Osteocyte (in vitro differentiated cells): ENCODE results near the gene FLT3. TPM values are rescaled to one million over a fixed set of nuclear protein-coding genes. Genes with fewer than 3 reads are reported as not detected.

Experiments used
- DNase-seq: peaks from one replicate; pipeline ENCODE4 v3.0.0; 2021; ENCODE audit warnings: mixed read lengths; ENCODE audit not compliant: unreplicated experiment; ENCODE audit errors: extremely low spot score
- H3K27ac Mint-ChIP-seq: one replicate; pipeline ENCODE4 v1.8.0; 2021; ENCODE audit warnings: mild to moderate bottlenecking, mixed read lengths; ENCODE audit not compliant: unreplicated experiment
- H3K27me3 Mint-ChIP-seq: one replicate; pipeline ENCODE4 v1.8.0; 2021; ENCODE audit warnings: mixed read lengths; ENCODE audit not compliant: unreplicated experiment
- H3K36me3 Mint-ChIP-seq: one replicate; pipeline ENCODE4 v1.8.0; 2021; ENCODE audit warnings: mixed read lengths; ENCODE audit not compliant: unreplicated experiment
- H3K4me1 Mint-ChIP-seq: one replicate; pipeline ENCODE4 v1.8.0; 2021; ENCODE audit warnings: mixed read lengths; ENCODE audit not compliant: unreplicated experiment
- H3K4me3 Mint-ChIP-seq: one replicate; pipeline ENCODE4 v1.8.0; 2021; ENCODE audit warnings: mild to moderate bottlenecking, moderate library complexity, mixed read lengths; ENCODE audit not compliant: unreplicated experiment
- H3K9me3 Mint-ChIP-seq: one replicate; pipeline ENCODE4 v1.8.0; 2021; ENCODE audit warnings: mixed read lengths; ENCODE audit not compliant: unreplicated experiment
- total RNA-seq: library from RNA; stranded (reverse); gene quantifications from 2 replicates; pipeline ENCODE4 v1.2.1, GENCODE V29; 2021
- TF ChIP-seq, protein P1 (sequence below): fragments of 200-600 bp; sonication (generic); IDR thresholded peaks from 2 replicates; pipeline ENCODE4 v1.5.0; 2021; ENCODE audit warnings: antibody characterized with exemption, mild to moderate bottlenecking, moderate library complexity

Gene FLT3
- total RNA-seq, 1 donor from 2014 or later: not detected

DNA sequence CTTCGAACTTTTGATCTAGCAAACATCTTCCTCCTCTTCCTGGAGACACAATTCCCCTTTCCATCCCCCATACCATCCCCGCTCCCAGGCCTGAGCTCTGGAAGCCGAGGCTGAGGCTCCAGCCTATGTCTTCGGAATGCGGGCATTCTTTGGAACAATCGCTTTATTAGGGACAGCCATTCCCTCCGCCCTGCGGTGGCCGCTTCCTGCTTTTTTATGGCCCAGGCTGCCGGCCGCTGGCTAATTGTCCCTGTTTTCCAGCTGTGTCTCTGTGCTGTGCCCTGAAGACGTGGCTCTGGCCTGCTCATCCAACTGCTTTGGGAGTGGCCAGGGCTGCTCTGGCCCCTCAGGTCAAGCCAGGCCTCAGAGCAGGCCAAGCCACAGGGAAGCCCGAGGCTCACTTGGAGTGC, 129.1 kb downstream of the FLT3 start:
- no peak for DNase-seq
- peaks cover 85% of the 10 kb centered on the region for H3K27me3 Mint-ChIP-seq
- no peaks in the 10 kb centered on the region for H3K9me3 Mint-ChIP-seq
- H3K27ac Mint-ChIP-seq: no peak overlapping the region
- H3K4me1 Mint-ChIP-seq: peaks cover 19% of the 10 kb centered on the region
- TF ChIP-seq, protein P1, sequence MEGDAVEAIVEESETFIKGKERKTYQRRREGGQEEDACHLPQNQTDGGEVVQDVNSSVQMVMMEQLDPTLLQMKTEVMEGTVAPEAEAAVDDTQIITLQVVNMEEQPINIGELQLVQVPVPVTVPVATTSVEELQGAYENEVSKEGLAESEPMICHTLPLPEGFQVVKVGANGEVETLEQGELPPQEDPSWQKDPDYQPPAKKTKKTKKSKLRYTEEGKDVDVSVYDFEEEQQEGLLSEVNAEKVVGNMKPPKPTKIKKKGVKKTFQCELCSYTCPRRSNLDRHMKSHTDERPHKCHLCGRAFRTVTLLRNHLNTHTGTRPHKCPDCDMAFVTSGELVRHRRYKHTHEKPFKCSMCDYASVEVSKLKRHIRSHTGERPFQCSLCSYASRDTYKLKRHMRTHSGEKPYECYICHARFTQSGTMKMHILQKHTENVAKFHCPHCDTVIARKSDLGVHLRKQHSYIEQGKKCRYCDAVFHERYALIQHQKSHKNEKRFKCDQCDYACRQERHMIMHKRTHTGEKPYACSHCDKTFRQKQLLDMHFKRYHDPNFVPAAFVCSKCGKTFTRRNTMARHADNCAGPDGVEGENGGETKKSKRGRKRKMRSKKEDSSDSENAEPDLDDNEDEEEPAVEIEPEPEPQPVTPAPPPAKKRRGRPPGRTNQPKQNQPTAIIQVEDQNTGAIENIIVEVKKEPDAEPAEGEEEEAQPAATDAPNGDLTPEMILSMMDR: no peak
- no peaks in the 10 kb centered on the region for H3K36me3 Mint-ChIP-seq
- no peak overlapping the region for H3K4me3 Mint-ChIP-seq

DNA sequence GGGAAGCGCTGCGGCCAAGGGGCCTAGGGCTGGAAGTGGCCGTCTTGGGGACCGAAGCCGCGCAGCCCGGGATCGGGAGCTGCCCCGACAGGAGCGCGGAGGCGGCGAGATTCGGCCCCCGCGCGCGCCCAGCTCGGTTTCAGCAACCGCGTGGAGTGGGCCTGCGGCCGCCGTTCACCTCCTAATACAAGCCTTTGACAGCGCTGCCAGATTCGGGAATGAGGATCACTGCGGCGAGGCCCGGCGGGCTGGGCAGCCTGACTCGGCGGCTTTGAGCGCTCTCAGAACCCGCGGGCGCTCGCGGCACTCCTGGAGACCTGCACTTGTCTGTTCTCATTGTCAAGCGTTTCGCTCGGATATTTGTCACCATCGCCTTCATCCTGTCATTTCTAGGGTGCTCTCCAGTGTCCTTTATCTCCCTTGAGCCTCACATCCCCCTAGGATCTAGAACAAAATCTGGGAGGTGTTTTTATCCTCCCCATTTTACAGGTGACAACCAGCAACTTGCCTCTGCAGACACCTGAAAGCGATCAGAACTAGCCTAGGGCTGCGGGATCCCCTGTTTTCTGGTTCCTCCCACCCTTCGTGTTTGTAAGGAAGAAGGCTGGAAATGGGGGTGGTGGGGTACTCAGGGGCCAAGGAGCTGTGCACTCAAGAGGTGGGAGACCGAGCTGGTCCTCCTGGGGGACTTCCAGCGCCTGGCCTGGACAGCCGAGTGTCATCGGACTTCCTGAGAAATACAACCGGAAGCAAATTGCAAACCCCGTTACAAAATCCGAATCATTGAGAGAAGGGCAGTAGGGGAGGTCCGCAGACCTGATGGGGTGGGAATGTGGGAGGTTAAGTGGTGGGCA, 129.8 kb downstream of the FLT3 start:
- TF ChIP-seq, protein P1: no peak
- no peaks in the 10 kb centered on the region for H3K36me3 Mint-ChIP-seq
- peaks cover 20% of the 10 kb centered on the region for H3K4me1 Mint-ChIP-seq
- no peaks in the 10 kb centered on the region for H3K9me3 Mint-ChIP-seq
- peak; percentile 81 for DNase-seq
- H3K4me3 Mint-ChIP-seq: no peak overlapping the region
- no peak overlapping the region for H3K27ac Mint-ChIP-seq
- H3K27me3 Mint-ChIP-seq: peaks cover 85% of the 10 kb centered on the region

DNA sequence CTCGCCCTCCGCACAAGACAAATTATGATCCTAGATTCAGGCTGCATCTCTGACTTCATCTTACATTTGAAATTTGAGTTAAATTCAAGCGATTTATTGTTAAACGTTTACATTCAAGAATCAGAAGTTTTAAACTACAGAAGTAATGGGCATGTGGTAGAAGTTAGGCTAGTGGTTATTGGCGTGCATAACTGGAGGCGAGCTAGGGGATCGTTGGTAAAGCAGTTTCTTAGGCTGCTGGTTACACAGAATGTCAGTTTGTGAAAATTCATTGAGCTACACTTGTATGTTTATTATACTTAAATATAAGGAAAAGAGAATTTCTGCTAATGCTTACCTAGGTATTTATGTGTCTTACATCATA, 130.5 kb downstream of the FLT3 start:
- no peak for DNase-seq
- no peaks in the 10 kb centered on the region for H3K36me3 Mint-ChIP-seq
- no peak overlapping the region for H3K4me3 Mint-ChIP-seq
- peaks cover 18% of the 10 kb centered on the region for H3K4me1 Mint-ChIP-seq
- H3K9me3 Mint-ChIP-seq: no peaks in the 10 kb centered on the region
- H3K27ac Mint-ChIP-seq: no peak overlapping the region
- TF ChIP-seq, protein P1: no peak
- H3K27me3 Mint-ChIP-seq: peaks cover 85% of the 10 kb centered on the region

DNA sequence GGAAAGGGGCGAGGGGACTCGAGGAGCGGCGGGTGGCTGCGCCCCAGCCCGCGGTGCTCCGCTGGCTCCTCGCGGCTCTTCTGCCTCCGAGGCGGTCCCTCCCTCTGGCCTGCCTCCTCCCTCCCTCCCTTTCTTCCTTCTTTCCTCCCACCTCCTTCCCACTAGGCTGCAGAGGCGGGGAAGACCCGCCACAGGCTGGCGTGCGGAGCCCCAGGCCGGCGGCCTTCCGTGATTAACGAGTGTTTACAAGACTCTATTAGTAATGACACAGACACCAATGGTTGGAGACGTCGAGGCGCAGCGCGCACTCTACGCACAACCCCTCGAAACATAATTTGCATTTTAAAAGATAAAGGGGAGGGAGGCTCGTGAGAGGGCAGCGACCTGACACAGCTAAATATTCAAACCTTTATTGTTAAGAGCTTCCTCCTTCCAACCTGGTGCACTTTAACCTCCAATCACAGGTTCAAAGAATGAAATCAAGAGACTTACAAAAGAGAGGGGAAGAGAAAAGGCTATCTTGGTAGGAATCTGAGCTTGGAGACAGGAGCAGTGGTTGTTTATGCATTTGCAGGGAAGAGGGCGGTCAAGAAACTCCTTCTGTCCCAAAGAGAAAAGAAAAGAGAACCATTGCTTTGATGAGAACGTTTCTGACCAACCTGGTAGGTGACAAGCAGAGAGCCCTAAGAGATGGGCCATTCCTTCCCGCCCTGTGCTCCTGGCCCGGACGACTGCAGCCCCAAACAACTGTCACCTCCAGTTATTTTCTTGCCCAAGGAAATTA, 131.1 kb downstream of the FLT3 start, which contains the start of gene CDX2:
Gene CDX2 (minus strand): TSS at position 234 of the 784 bp plus-strand sequence. CDS start 309 bp downstream, outside the sequence.
- DNase-seq: peak; percentile 73
- peaks cover 85% of the 10 kb centered on the region for H3K27me3 Mint-ChIP-seq
- H3K4me3 Mint-ChIP-seq: no peak within 1 kb of the TSS
- peaks cover 18% of the 10 kb centered on the region for H3K4me1 Mint-ChIP-seq
- H3K9me3 Mint-ChIP-seq: no peaks in the 10 kb centered on the region
- H3K27ac Mint-ChIP-seq: no peak within 1 kb of the TSS
- TF ChIP-seq, protein P1: no peak
- no peaks in the 10 kb centered on the region for H3K36me3 Mint-ChIP-seq
